Endodermal cell (in vitro differentiated cells): Measurements from ENCODE around the gene PODNL1. TPM values are rescaled to one million over a fixed set of nuclear protein-coding genes. Genes with fewer than 3 reads are reported as not detected.
A peak's percentile ranks its signal among the peaks of the same experiment; 100 is the strongest.

Source experiments
- DNase-seq: peaks from one replicate; pipeline ENCODE4 v3.0.0-alpha.2; 2017
- H3K27ac ChIP-seq: 2 replicates; pipeline ENCODE4 v1.5.1; 2013; ENCODE audit warnings: mild to moderate bottlenecking, low read depth, low read length, moderate library complexity
- H3K27me3 ChIP-seq: 2 replicates; pipeline ENCODE4 v1.6.1; 2013; ENCODE audit warnings: mild to moderate bottlenecking, low read length, moderate library complexity; ENCODE audit not compliant: insufficient read depth, control insufficient read depth, poor library complexity, severe bottlenecking
- H3K36me3 ChIP-seq: 2 replicates; pipeline ENCODE4 v1.7.0; 2013; ENCODE audit warnings: mild to moderate bottlenecking, low read length, moderate library complexity; ENCODE audit not compliant: control insufficient read depth, insufficient read depth
- H3K4me1 ChIP-seq: one replicate; pipeline ENCODE4 v1.7.0; 2013; ENCODE audit warnings: low read length; ENCODE audit not compliant: control insufficient read depth, insufficient read depth
- H3K4me3 ChIP-seq: 2 replicates; pipeline ENCODE4 v1.5.1; 2013; ENCODE audit warnings: mild to moderate bottlenecking, low read length, moderate library complexity
- H3K9ac ChIP-seq: 2 replicates; pipeline ENCODE4 v1.6.1; 2013; ENCODE audit warnings: mild to moderate bottlenecking, low read length, moderate library complexity; ENCODE audit not compliant: poor library complexity, severe bottlenecking; ENCODE audit errors: extremely low read depth
- H3K9me3 ChIP-seq: 2 replicates; pipeline ENCODE4 v1.6.1; 2013; ENCODE audit warnings: mild to moderate bottlenecking, low read length, moderate library complexity; ENCODE audit not compliant: control insufficient read depth
- H3K27ac Mint-ChIP-seq: 2 replicates; pipeline ENCODE4 v1.8.0; 2020; ENCODE audit warnings: mixed read lengths
- H3K27me3 Mint-ChIP-seq: 2 replicates; pipeline ENCODE4 v1.8.0; 2021; ENCODE audit warnings: mild to moderate bottlenecking, mixed read lengths; ENCODE audit not compliant: insufficient read depth
- H3K36me3 Mint-ChIP-seq: 2 replicates; pipeline ENCODE4 v1.8.0; 2020; ENCODE audit warnings: low read depth, mixed read lengths
- H3K4me1 Mint-ChIP-seq: 2 replicates; pipeline ENCODE4 v1.8.0; 2020; ENCODE audit warnings: mixed read lengths
- H3K4me3 Mint-ChIP-seq: 2 replicates; pipeline ENCODE4 v1.8.0; 2020; ENCODE audit warnings: mild to moderate bottlenecking, moderate library complexity, mixed read lengths
- H3K9me3 Mint-ChIP-seq: 2 replicates; pipeline ENCODE4 v1.8.0; 2020; ENCODE audit warnings: mild to moderate bottlenecking, mixed read lengths
- WGBS, 2 experiments: methylation state at CpG; one replicate each; pipeline versions ENCODE4 v1.1.5 to v1.1.7; 2013; ENCODE audit warnings: missing lambda C conversion rate in 2 of 2, mixed read lengths in 1 of 2; ENCODE audit not compliant: insufficient coverage in 1 of 2, insufficient read length in 1 of 2; 5-methylcytosine and 5-hydroxymethylcytosine counted together
- total RNA-seq, 2 donors: library from RNA; stranded (reverse); fragmentation: NEBNext Ultra II Directional in 1 of 2; extraction: Animal tissue kit (Norgen Biotek cat#: 25700) in 1 of 2; gene quantifications; 2 replicates in 1 of 2; 3 replicates in 1 of 2; pipeline ENCODE4 v1.2.1, GENCODE V29; 2021
- TF ChIP-seq, protein P1 (sequence below): fragments of 200-600 bp; sonication (generic); conservative IDR thresholded peaks from 2 replicates; pipeline ENCODE4 v1.5.0; 2021; ENCODE audit warnings: antibody characterized with exemption, mild to moderate bottlenecking

Gene PODNL1
- total RNA-seq, 2 donors from 2014 or later, result 0.29 TPM; not detected in 1

DNA sequence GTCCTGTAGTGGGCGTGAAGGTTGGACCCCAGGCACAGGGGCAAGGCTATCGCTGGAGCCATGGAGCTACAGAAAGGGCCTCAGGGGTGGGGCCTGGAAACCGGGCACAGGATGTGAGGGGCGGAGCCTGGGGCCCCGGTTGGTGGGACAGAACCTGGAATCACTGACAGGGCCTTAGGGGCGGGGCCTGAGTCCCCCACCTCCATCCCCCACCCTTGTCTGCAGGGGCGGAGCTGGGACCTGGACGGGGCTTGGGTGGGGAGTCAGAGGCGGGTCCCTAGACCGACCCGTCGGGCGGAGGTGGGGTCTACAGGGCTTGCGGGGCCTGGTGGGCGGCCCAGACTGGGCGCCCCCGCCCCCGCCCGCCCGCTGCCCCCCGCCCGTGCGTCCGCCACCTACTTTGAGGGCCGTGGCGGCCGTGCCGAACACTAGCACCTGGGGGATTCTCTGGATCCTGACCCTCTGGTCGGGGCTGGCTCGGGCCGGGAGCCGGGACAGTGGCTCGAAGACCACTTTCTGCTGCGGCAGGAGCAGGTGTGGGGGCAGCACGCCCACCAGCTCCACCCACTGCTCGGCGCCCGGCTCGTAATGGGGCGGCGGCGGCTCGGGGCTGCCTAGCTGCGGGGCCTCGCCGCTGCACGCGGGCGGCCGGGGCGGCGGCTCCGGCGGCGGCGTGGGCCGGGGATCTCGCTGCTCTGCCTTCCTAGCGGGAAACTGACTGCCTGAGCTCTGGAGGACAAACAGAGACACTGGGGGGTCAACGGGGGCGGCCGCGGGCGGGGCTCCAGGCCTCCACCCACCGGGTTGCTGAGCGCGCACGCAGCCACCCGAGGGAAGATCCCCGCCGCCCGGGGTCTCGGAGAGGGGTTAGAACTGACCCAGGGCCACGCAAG is 40.4 kb upstream of the PODNL1 start:
- TF ChIP-seq, protein P1, sequence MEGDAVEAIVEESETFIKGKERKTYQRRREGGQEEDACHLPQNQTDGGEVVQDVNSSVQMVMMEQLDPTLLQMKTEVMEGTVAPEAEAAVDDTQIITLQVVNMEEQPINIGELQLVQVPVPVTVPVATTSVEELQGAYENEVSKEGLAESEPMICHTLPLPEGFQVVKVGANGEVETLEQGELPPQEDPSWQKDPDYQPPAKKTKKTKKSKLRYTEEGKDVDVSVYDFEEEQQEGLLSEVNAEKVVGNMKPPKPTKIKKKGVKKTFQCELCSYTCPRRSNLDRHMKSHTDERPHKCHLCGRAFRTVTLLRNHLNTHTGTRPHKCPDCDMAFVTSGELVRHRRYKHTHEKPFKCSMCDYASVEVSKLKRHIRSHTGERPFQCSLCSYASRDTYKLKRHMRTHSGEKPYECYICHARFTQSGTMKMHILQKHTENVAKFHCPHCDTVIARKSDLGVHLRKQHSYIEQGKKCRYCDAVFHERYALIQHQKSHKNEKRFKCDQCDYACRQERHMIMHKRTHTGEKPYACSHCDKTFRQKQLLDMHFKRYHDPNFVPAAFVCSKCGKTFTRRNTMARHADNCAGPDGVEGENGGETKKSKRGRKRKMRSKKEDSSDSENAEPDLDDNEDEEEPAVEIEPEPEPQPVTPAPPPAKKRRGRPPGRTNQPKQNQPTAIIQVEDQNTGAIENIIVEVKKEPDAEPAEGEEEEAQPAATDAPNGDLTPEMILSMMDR, result no peak
- Mint-ChIP-seq H3K36me3 (peaks cover 36% of the 10 kb centered on the region), H3K27ac (peak overlapping the region; percentile 75), H3K27me3 (no peaks in the 10 kb centered on the region), H3K4me1 (peaks cover 10% of the 10 kb centered on the region), H3K9me3 (no peaks in the 10 kb centered on the region), H3K4me3 (peak overlapping the region; percentile 45)
- no peaks in the 10 kb centered on the region for H3K9me3 ChIP-seq
- 7 to 12% methylated on average over 17 to 74 of the region's 74 CpGs for WGBS, 2 experiments
- peak overlapping the region; percentile 40 for H3K4me3 ChIP-seq
- no peaks in the 10 kb centered on the region for H3K27me3 ChIP-seq
- no peak overlapping the region for H3K27ac ChIP-seq
- no peaks in the 10 kb centered on the region for H3K4me1 ChIP-seq
- H3K36me3 ChIP-seq, result peaks cover 13% of the 10 kb centered on the region
- DNase-seq, result peak; percentile 100
- no peak overlapping the region for H3K9ac ChIP-seq

DNA sequence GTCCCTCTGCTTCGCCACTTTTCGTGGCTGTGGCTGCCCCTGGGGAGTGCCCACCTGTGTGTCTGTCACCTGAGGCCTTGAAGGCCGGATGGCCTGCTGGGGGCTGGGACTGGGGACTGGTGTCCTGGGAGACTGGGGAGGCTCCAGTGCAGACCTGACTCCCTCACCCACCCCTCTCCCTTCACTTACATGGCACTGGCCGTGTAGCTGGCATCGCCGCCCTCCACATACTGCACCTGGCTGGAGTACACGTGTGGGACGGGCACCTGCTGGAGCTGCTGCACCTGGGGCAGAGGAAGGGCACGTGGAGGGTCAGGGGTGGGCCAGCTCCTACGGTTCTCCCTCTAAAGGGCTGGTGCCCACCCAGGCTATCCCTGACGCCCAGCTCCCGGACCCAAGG is 39.6 kb upstream of the PODNL1 start:
- Histone ChIP-seq H3K9me3 (no peaks in the 10 kb centered on the region), H3K27ac (no peak overlapping the region), H3K27me3 (no peaks in the 10 kb centered on the region), H3K4me3 (no peak overlapping the region), H3K4me1 (no peaks in the 10 kb centered on the region), H3K9ac (no peak overlapping the region), H3K36me3 (peaks cover 11% of the 10 kb centered on the region)
- TF ChIP-seq, protein P1, result no peak
- peak overlapping the region; percentile 75 for H3K27ac Mint-ChIP-seq
- H3K9me3 Mint-ChIP-seq, result no peaks in the 10 kb centered on the region
- H3K27me3 Mint-ChIP-seq, result no peaks in the 10 kb centered on the region
- H3K36me3 Mint-ChIP-seq, result peaks cover 37% of the 10 kb centered on the region
- peaks cover 10% of the 10 kb centered on the region for H3K4me1 Mint-ChIP-seq
- DNase-seq, result no peak
- peak overlapping the region; percentile 45 for H3K4me3 Mint-ChIP-seq
- WGBS, 2 experiments, result 86 to 94% methylated on average over 9 to 12 of the region's 12 CpGs

DNA sequence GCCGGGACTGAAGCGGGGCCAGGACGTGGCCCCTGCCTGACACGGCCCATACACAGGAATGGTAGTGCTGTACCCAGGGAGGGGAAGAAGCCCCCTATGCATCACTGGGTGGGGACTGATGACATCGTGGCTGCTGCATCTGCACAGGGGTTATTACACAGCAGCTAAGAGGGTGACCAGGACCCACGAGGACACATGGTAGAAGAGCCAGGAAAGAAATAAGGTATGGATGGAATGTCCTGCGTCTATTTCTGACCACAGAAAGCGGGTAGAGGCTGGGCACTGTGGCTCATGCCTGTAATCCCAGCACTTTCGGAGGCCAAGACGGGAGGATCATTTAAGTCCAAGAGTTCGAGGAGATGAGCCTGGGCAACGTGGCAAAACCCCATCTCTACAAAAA is 38.2 kb upstream of the PODNL1 start:
- TF ChIP-seq, protein P1, result no peak
- Histone ChIP-seq H3K27ac (no peak overlapping the region), H3K27me3 (no peaks in the 10 kb centered on the region), H3K4me1 (no peaks in the 10 kb centered on the region), H3K9ac (no peak overlapping the region), H3K9me3 (no peaks in the 10 kb centered on the region), H3K4me3 (no peak overlapping the region), H3K36me3 (peaks cover 15% of the 10 kb centered on the region)
- Mint-ChIP-seq H3K4me3 (no peak overlapping the region), H3K27me3 (no peaks in the 10 kb centered on the region), H3K4me1 (peaks cover 10% of the 10 kb centered on the region), H3K36me3 (peaks cover 39% of the 10 kb centered on the region), H3K9me3 (no peaks in the 10 kb centered on the region), H3K27ac (no peak overlapping the region)
- no peak for DNase-seq
- WGBS, 2 experiments, result 91 to 95% methylated on average over 9 to 12 of the region's 12 CpGs
